Spinal cord (tissue), 10 donors: ENCODE data around the gene CFAP74. TPM values are rescaled to one million over a fixed set of nuclear protein-coding genes. Genes with fewer than 3 reads are reported as not detected.

Experiments
- DNase-seq, 6 donors: peaks; one replicate each; pipeline versions ENCODE4 v3.0.0 to v3.0.0-alpha.2; 2013 to 2015; ENCODE audit warnings: low spot score in 6 of 6, low read depth in 4 of 6
- H3K27ac ChIP-seq: one replicate; pipeline ENCODE4 v1.5.1; 2013; ENCODE audit warnings: low read depth, low read length, control low read depth
- H3K27me3 ChIP-seq: one replicate; pipeline ENCODE4 v1.6.1; 2013; ENCODE audit warnings: low read length; ENCODE audit not compliant: control insufficient read depth, insufficient read depth
- H3K36me3 ChIP-seq: one replicate; pipeline ENCODE4 v1.6.1; 2013; ENCODE audit warnings: low read length; ENCODE audit not compliant: control insufficient read depth, insufficient read depth
- H3K4me1 ChIP-seq: one replicate; pipeline ENCODE4 v1.6.1; 2013; ENCODE audit warnings: low read length; ENCODE audit not compliant: control insufficient read depth, insufficient read depth
- H3K4me3 ChIP-seq: one replicate; pipeline ENCODE4 v1.5.1; 2013; ENCODE audit warnings: low read depth, low read length, control low read depth
- H3K9me3 ChIP-seq: one replicate; pipeline ENCODE4 v1.6.1; 2013; ENCODE audit warnings: low read length; ENCODE audit not compliant: control insufficient read depth, insufficient read depth
- WGBS: methylation state at CpG from one replicate; pipeline ENCODE4 v1.1.5; 2013; ENCODE audit warnings: missing lambda C conversion rate; ENCODE audit not compliant: insufficient coverage; 5-methylcytosine and 5-hydroxymethylcytosine counted together
- polyA plus RNA-seq, 2 donors: library from polyadenylated mRNA; unstranded; fragments of 120-200 nt; gene quantifications; one replicate each; pipeline ENCODE4 v1.2.1, GENCODE V29; 2013; ENCODE audit not compliant: insufficient read length in 2 of 2
- total RNA-seq, 2 donors: library from RNA; depleted of rRNA in 1 of 2; stranded (reverse); fragments of 120-200 nt in 1 of 2; fragments of >200 nt in 1 of 2; gene quantifications; one replicate each; pipeline versions ENCODE4 v1.2.3 to v1.2.4, GENCODE V29; 2013 to 2014
- donor health status: healthy.

Gene CFAP74
- total and polyA plus RNA-seq, 4 donors, result 0.59 to 5.6 (median 4.6) TPM

- WGBS, result 91% methylated on average over 15 of the region's 15 CpGs
- H3K4me3 ChIP-seq, result no peak overlapping the region
- H3K9me3 ChIP-seq, result no peaks in the 10 kb centered on the region
- DNase-seq, result no peak
- H3K27me3 ChIP-seq, result peaks cover 4% of the 10 kb centered on the region
- peaks cover 10% of the 10 kb centered on the region for H3K36me3 ChIP-seq
- H3K27ac ChIP-seq, result no peak overlapping the region
- H3K4me1 ChIP-seq, result peaks cover 17% of the 10 kb centered on the region
Observed at GRCh38 chr1:2029561-2029960, 26.0 kb upstream of the CFAP74 start.

GRCh38 chr1:2028870-2029560 lies 25.4 kb upstream of the CFAP74 start:
- WGBS, result 83% methylated on average over 25 of the region's 26 CpGs
- Histone ChIP-seq H3K36me3 (peaks cover 10% of the 10 kb centered on the region), H3K27ac (no peak overlapping the region), H3K4me1 (peaks cover 17% of the 10 kb centered on the region), H3K9me3 (no peaks in the 10 kb centered on the region), H3K4me3 (no peak overlapping the region), H3K27me3 (peaks cover 4% of the 10 kb centered on the region)
- DNase-seq, result no peak

- H3K27ac ChIP-seq, result no peak overlapping the region
- peaks cover 13% of the 10 kb centered on the region for H3K36me3 ChIP-seq
- H3K4me1 ChIP-seq, result peaks cover 17% of the 10 kb centered on the region
- DNase-seq, result no peak
- H3K9me3 ChIP-seq, result no peaks in the 10 kb centered on the region
- 91% methylated on average over 45 of the region's 46 CpGs for WGBS
- H3K27me3 ChIP-seq, result peaks cover under 1% of the 10 kb centered on the region
- no peak overlapping the region for H3K4me3 ChIP-seq
Observed at GRCh38 chr1:2027961-2028583, 24.5 kb upstream of the CFAP74 start.

DNA sequence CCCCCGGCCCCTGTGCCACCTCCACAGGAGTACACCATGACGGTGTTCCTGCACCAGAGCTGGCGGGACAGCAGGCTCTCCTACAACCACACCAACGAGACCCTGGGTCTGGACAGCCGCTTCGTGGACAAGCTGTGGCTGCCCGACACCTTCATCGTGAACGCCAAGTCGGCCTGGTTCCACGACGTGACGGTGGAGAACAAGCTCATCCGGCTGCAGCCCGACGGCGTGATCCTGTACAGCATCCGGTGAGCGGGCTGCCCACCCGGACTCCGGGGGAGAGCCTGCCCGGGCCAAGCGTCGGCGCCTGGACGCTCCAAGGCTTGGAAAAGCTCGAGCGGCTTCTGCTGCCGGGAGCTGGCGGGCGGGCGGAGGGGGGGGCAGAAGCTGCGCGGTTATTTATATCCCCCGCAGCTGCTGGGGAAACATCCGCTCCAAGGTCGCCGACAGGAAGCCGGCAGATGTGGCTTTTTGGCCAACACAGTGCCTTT lies 21.9 kb upstream of the CFAP74 start:
- no peak overlapping the region for H3K27ac ChIP-seq
- peaks cover 21% of the 10 kb centered on the region for H3K27me3 ChIP-seq
- no peak overlapping the region for H3K4me3 ChIP-seq
- H3K4me1 ChIP-seq, result peaks cover 17% of the 10 kb centered on the region
- WGBS, result 64% methylated on average over 30 of the region's 39 CpGs
- peaks cover 13% of the 10 kb centered on the region for H3K36me3 ChIP-seq
- H3K9me3 ChIP-seq, result no peaks in the 10 kb centered on the region
- DNase-seq, result no peak

GRCh38 chr1:2024887-2025286 lies 21.3 kb upstream of the CFAP74 start:
- H3K4me1 ChIP-seq, result peaks cover 21% of the 10 kb centered on the region
- H3K4me3 ChIP-seq, result no peak overlapping the region
- H3K9me3 ChIP-seq, result no peaks in the 10 kb centered on the region
- H3K36me3 ChIP-seq, result peaks cover 12% of the 10 kb centered on the region
- peaks cover 27% of the 10 kb centered on the region for H3K27me3 ChIP-seq
- no peak for DNase-seq
- 92% methylated on average over 18 of the region's 18 CpGs for WGBS
- H3K27ac ChIP-seq, result no peak overlapping the region

DNA sequence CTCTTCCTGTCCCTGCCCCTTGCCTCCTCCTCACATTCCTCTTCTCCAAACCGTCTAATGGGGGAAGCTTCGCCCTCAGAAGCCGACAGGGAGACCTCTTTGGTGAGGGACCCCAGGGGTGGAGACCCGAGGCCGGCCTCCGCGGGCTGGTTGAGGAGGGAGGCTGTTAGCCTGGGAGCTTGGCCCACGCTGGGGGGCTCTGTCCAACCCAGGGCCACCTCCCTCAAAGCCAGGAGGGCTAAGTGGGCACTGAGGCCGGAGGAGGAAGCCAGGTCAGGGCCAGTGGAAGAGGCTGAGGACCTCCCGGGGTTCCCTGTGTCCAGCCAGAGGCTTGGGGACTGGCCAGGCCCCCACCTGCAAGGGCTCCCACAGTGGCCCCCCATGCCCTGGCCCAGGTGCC lies 20.9 kb upstream of the CFAP74 start:
- no peak overlapping the region for H3K4me3 ChIP-seq
- no peaks in the 10 kb centered on the region for H3K9me3 ChIP-seq
- peaks cover 10% of the 10 kb centered on the region for H3K36me3 ChIP-seq
- no peak overlapping the region for H3K27ac ChIP-seq
- H3K27me3 ChIP-seq, result peaks cover 30% of the 10 kb centered on the region
- 94% methylated on average over 9 of the region's 10 CpGs for WGBS
- DNase-seq, result no peak
- peaks cover 24% of the 10 kb centered on the region for H3K4me1 ChIP-seq

- Histone ChIP-seq H3K27me3 (peaks cover 38% of the 10 kb centered on the region), H3K36me3 (peaks cover 10% of the 10 kb centered on the region), H3K9me3 (no peaks in the 10 kb centered on the region), H3K4me3 (no peak overlapping the region), H3K4me1 (peaks cover 30% of the 10 kb centered on the region), H3K27ac (no peak overlapping the region)
- no peak for DNase-seq
- WGBS, result 80% methylated on average over 8 of the region's 9 CpGs
Observed at GRCh38 chr1:2023187-2023586, 19.6 kb upstream of the CFAP74 start.

DNA sequence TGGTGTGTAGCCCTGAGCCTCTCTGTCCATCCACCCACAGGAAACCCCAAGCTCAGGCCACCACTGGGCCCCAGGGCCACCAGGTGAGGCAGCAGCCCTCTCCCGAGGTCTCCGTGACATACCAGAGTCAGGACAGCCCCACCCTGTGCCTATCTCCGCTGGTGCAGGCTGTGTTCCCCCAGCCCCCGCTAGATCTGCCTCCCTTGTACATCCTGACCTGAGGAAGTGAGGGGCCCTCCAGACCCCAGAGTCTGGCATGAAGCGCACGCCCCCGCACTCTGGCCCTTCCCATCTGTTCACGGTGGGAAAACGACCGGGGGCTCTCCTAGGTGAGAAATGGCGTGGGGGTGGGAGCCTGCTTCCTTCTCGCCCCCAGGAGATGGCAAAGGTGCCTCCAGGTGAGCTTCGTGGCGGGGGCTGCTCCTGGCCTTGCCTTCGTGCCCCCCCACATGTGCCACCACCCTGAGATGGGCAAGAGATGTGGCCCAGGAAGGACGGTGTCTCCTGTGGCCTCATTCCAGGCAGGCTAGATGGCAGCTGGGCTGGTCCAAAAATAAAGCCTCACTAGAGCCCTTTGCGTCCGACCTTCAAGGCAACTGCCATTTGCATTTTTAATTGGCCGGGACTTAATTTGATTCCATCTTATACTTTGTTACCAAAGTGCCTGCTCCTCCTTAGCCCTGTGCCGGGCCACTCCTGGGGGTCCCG lies 18.6 kb upstream of the CFAP74 start:
- peaks cover 30% of the 10 kb centered on the region for H3K4me1 ChIP-seq
- 82% methylated on average over 18 of the region's 21 CpGs for WGBS
- no peak overlapping the region for H3K4me3 ChIP-seq
- DNase-seq, result no peak
- H3K9me3 ChIP-seq, result no peaks in the 10 kb centered on the region
- H3K36me3 ChIP-seq, result peaks cover 10% of the 10 kb centered on the region
- H3K27ac ChIP-seq, result no peak overlapping the region
- H3K27me3 ChIP-seq, result peaks cover 44% of the 10 kb centered on the region

GRCh38 chr1:2021550-2021949 lies 18.0 kb upstream of the CFAP74 start:
- H3K9me3 ChIP-seq, result no peaks in the 10 kb centered on the region
- peaks cover 30% of the 10 kb centered on the region for H3K4me1 ChIP-seq
- peaks cover 48% of the 10 kb centered on the region for H3K27me3 ChIP-seq
- H3K36me3 ChIP-seq, result peaks cover 10% of the 10 kb centered on the region
- no peak overlapping the region for H3K27ac ChIP-seq
- WGBS, result 72% methylated on average over 20 of the region's 25 CpGs
- no peak overlapping the region for H3K4me3 ChIP-seq
- no peak for DNase-seq
